GM18867 (cell line): Measurements from ENCODE around the gene TP53I11.

Source experiments
- ATAC-seq: cut with Tn5 transposase; IDR thresholded peaks from one replicate; pipeline ENCODE4 v1.9.1; 2021; ENCODE audit warnings: mild to moderate bottlenecking, moderate library complexity; ENCODE audit not compliant: unreplicated experiment

The TP53I11 gene

GRCh38 chr11:44889266-44889665 is 61.4 kb downstream of the TP53I11 start:
- no peak for ATAC-seq

GRCh38 chr11:44887636-44888035 is 63.0 kb downstream of the TP53I11 start:
- no peak for ATAC-seq

GRCh38 chr11:44886790-44887140 is 63.9 kb downstream of the TP53I11 start:
- no peak for ATAC-seq

- ATAC-seq = no peak
Observed at GRCh38 chr11:44885919-44886789, 64.5 kb downstream of the TP53I11 start.

- no peak for ATAC-seq
Observed at GRCh38 chr11:44885065-44885810, 65.4 kb downstream of the TP53I11 start.

GRCh38 chr11:44884056-44884455 is 66.6 kb downstream of the TP53I11 start:
- no peak for ATAC-seq

GRCh38 chr11:44883277-44883676 is 67.4 kb downstream of the TP53I11 start:
- ATAC-seq = peak; percentile 70
